ENCODE measurements around the gene ZNF431.

The ZNF431 gene

GRCh38 chr19:21143428-21143827 is 1.6 kb downstream of the ZNF431 start:
- no peak for DNase-seq (ENCODE audit: low spot score)
- TF ChIP-seq, protein P1, sequence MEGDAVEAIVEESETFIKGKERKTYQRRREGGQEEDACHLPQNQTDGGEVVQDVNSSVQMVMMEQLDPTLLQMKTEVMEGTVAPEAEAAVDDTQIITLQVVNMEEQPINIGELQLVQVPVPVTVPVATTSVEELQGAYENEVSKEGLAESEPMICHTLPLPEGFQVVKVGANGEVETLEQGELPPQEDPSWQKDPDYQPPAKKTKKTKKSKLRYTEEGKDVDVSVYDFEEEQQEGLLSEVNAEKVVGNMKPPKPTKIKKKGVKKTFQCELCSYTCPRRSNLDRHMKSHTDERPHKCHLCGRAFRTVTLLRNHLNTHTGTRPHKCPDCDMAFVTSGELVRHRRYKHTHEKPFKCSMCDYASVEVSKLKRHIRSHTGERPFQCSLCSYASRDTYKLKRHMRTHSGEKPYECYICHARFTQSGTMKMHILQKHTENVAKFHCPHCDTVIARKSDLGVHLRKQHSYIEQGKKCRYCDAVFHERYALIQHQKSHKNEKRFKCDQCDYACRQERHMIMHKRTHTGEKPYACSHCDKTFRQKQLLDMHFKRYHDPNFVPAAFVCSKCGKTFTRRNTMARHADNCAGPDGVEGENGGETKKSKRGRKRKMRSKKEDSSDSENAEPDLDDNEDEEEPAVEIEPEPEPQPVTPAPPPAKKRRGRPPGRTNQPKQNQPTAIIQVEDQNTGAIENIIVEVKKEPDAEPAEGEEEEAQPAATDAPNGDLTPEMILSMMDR (IDR thresholded peaks at IDR 0.05; ENCODE audit: extremely low read depth, insufficient read depth, missing control alignments): no peak

GRCh38 chr19:21143854-21144253 is 2.0 kb downstream of the ZNF431 start:
- TF ChIP-seq, protein P1 (IDR thresholded peaks at IDR 0.05; ENCODE audit: extremely low read depth, insufficient read depth, missing control alignments): no peak
- DNase-seq (ENCODE audit: low spot score): no peak
- in situ Hi-C loops (cut with MboI; ENCODE audit: low pct_unique_long_range_greater_than_20kb, low sequenced_read_pairs, unreplicated experiment): no loop called here

More at GRCh38 chr19:21143428-21143827, 1.6 kb downstream of the ZNF431 start:
- in situ Hi-C loops (cut with MboI; ENCODE audit: low pct_unique_long_range_greater_than_20kb, low sequenced_read_pairs, unreplicated experiment): no loop called here

GRCh38 chr19:21147540-21147939 is 5.7 kb downstream of the ZNF431 start:
- no peak for DNase-seq (ENCODE audit: low spot score)
- in situ Hi-C loops (cut with MboI; ENCODE audit: low pct_unique_long_range_greater_than_20kb, low sequenced_read_pairs, unreplicated experiment): no loop called here
- TF ChIP-seq, protein P1 (IDR thresholded peaks at IDR 0.05; ENCODE audit: extremely low read depth, insufficient read depth, missing control alignments): no peak

DNA sequence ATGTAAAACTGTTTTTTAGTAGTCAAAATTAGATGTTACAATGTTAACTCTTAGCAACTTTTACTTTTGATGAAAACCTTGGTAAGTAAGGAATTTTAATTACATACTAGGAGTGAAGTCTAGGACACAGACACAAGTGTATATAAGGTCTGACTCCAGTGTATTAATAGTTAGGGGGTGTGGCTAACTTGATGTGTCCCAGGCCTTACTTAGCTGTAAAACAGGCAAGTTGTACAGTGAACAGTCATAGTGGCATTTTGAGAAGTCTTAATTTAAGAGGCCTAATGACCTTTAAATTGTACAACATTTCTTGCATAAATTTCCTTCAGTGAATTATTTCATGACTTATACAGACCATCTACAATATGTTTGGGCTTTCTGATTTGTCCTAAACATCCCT is 6.8 kb downstream of the ZNF431 start:
- TF ChIP-seq, protein P1 (IDR thresholded peaks at IDR 0.05; ENCODE audit: extremely low read depth, insufficient read depth, missing control alignments): no peak
- DNase-seq (ENCODE audit: low spot score): no peak
- in situ Hi-C loops (cut with MboI; ENCODE audit: low pct_unique_long_range_greater_than_20kb, low sequenced_read_pairs, unreplicated experiment): no loop called here

DNA sequence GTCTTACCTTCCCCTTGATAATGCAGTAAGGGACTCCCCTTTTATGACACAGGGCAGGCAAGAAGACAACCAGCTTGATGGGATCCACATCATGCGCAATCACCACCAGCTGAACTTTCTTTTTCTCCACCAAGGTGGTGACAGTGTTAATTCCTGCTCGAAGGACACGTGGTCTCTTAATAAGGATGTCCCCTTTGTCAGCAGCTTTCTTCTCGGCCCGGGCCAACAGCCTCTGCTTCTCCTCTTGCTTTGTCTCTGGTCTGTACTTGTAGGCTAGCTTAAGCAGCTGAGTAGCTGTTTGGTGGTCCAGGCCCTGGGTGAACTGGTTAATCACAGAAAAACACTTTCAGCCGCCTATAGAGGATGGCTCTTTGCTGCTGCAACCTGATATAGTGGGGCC is 8.0 kb downstream of the ZNF431 start:
- no peak for DNase-seq (ENCODE audit: low spot score)
- TF ChIP-seq, protein P1 (IDR thresholded peaks at IDR 0.05; ENCODE audit: extremely low read depth, insufficient read depth, missing control alignments): no peak
- in situ Hi-C loops (cut with MboI; ENCODE audit: low pct_unique_long_range_greater_than_20kb, low sequenced_read_pairs, unreplicated experiment): no loop called here

DNA sequence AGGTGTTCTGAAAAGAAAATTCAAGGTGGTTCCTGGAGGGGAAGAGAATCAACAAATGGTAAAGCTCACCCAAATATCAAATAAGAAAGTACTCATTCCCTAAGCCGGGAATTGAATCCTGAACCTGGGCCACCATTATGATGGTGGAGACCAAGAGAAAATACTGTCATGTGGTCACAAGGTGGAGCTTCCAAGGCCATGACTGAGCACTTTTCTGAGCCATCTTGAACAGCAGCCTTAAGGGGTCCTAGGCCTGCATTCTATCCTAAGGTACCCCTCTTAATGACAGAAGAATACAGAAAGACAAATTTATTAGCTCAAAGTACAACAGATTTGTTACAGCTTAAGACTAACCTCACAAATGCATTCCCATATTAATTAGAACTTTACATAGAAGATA is 9.6 kb downstream of the ZNF431 start:
- in situ Hi-C loops (cut with MboI; ENCODE audit: low pct_unique_long_range_greater_than_20kb, low sequenced_read_pairs, unreplicated experiment): no loop called here
- no peak for DNase-seq (ENCODE audit: low spot score)
- TF ChIP-seq, protein P1 (IDR thresholded peaks at IDR 0.05; ENCODE audit: extremely low read depth, insufficient read depth, missing control alignments): no peak
